Stimulated activated CD4-positive, alpha-beta T cell treated with anti-CD3 and anti-CD28 coated beads, TNF-alpha, amount 100 ng/mL, for 48 hours (primary cell): ENCODE data around the gene PRKCH.
"Not testable (repeated sequence)": the region's sequence is repeated elsewhere in the genome, so short reads cannot be mapped to it uniquely, and the experiment has no call there.

Source experiments
- DNase-seq, 3 donors: peaks; one replicate each; pipeline ENCODE4 v3.0.0-alpha.2; 2020; ENCODE audit warnings: low read depth in 3 of 3

The PRKCH gene

GRCh38 chr14:61513986-61514830, 192.8 kb downstream of the PRKCH start:
- DNase-seq, result no peak

GRCh38 chr14:61514927-61515326, 193.5 kb downstream of the PRKCH start:
- no peak for DNase-seq

GRCh38 chr14:61515436-61516117, 194.2 kb downstream of the PRKCH start:
- DNase-seq, result no peak

- no peak for DNase-seq
Observed at GRCh38 chr14:61516118-61516743, 194.9 kb downstream of the PRKCH start.

GRCh38 chr14:61516964-61517653, 195.7 kb downstream of the PRKCH start:
- no peak for DNase-seq

GRCh38 chr14:61517911-61518384, 196.6 kb downstream of the PRKCH start:
- no peak for DNase-seq

- no peak for DNase-seq
Observed at GRCh38 chr14:61518403-61518802, 197.0 kb downstream of the PRKCH start.

GRCh38 chr14:61519106-61519505, 197.7 kb downstream of the PRKCH start:
- DNase-seq, result no peak

- no peak for DNase-seq
Observed at GRCh38 chr14:61519735-61520134, 198.4 kb downstream of the PRKCH start.

GRCh38 chr14:61520576-61520975, 199.2 kb downstream of the PRKCH start:
- DNase-seq, result no peak

- no peak for DNase-seq
Observed at GRCh38 chr14:61521773-61522172, 200.4 kb downstream of the PRKCH start.

- DNase-seq, result no peak
Observed at GRCh38 chr14:61523751-61524150, 202.4 kb downstream of the PRKCH start.

- no peak for DNase-seq
Observed at GRCh38 chr14:61524211-61524806, 202.9 kb downstream of the PRKCH start.

GRCh38 chr14:61524936-61525292, 203.5 kb downstream of the PRKCH start:
- no peak for DNase-seq

GRCh38 chr14:61525293-61526011, 204.1 kb downstream of the PRKCH start:
- DNase-seq, result peak in 2 of 3 donors; percentile 47 to 72

GRCh38 chr14:61526405-61527312, 205.3 kb downstream of the PRKCH start:
- DNase-seq, result no peak

- DNase-seq, result no peak
Observed at GRCh38 chr14:61527325-61528100, 206.1 kb downstream of the PRKCH start.

GRCh38 chr14:61528591-61529021, 207.2 kb downstream of the PRKCH start:
- peak in 1 of 3 donors; percentile 45 for DNase-seq

GRCh38 chr14:61529360-61529759, 208.0 kb downstream of the PRKCH start:
- not testable (repeated sequence) for DNase-seq
